Measurements from ENCODE around the gene METTL23. TPM values are rescaled to one million over a fixed set of nuclear protein-coding genes. Genes with fewer than 3 reads are reported as not detected.
A peak's percentile ranks its signal among the peaks of the same experiment; 100 is the strongest.

Gene METTL23
- total RNA-seq, 4 donors from 2014 or later = 13.8 to 32.5 (median 21.6) TPM

DNA sequence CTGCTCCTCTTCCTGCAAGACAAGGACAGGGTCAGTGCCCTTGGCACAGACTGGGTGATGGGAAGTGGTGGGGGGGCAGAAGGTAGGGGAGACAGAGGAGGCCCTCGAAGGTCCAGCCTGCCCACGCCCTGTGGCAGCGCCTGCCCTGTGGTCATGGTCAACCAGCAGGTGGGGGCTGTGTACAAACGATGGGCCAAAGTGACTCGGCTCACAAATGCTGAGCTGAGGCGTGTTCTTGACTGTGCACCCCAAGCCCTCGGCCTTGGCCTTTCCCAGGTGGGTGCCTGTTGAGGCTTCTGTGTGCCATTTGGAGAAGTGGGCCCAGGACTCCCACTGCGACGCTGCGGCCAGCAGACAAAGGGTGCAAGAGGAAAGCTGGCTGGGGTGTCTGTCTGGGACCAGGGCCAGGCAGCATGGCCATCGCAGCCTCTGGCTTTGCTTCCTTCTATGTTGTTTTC, 38.4 kb upstream of the METTL23 start:
- Histone ChIP-seq H3K4me1 (peaks cover 11 to 25% of the 10 kb centered on the region in 2 donors), H3K36me3 (no peaks in the 10 kb centered on the region), H3K27me3 (no peaks in the 10 kb centered on the region), H3K4me3 (no peak overlapping the region), H3K27ac (peak overlapping the region; percentile 83 to 90), H3K9me3 (no peaks in the 10 kb centered on the region)
- peak in 1 of 2 donors; percentile 49 for DNase-seq
- TF ChIP-seq, protein P1, sequence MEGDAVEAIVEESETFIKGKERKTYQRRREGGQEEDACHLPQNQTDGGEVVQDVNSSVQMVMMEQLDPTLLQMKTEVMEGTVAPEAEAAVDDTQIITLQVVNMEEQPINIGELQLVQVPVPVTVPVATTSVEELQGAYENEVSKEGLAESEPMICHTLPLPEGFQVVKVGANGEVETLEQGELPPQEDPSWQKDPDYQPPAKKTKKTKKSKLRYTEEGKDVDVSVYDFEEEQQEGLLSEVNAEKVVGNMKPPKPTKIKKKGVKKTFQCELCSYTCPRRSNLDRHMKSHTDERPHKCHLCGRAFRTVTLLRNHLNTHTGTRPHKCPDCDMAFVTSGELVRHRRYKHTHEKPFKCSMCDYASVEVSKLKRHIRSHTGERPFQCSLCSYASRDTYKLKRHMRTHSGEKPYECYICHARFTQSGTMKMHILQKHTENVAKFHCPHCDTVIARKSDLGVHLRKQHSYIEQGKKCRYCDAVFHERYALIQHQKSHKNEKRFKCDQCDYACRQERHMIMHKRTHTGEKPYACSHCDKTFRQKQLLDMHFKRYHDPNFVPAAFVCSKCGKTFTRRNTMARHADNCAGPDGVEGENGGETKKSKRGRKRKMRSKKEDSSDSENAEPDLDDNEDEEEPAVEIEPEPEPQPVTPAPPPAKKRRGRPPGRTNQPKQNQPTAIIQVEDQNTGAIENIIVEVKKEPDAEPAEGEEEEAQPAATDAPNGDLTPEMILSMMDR (IDR thresholded peaks at IDR 0.05) = peak in 1 of 4 experiments; percentile 35
- no peak for TF ChIP-seq POLR2A (IDR thresholded peaks at IDR 0.05)
- intact Hi-C loops (cut with DNase I; ENCODE audit: low total_unique reads) = no loop called here

DNA sequence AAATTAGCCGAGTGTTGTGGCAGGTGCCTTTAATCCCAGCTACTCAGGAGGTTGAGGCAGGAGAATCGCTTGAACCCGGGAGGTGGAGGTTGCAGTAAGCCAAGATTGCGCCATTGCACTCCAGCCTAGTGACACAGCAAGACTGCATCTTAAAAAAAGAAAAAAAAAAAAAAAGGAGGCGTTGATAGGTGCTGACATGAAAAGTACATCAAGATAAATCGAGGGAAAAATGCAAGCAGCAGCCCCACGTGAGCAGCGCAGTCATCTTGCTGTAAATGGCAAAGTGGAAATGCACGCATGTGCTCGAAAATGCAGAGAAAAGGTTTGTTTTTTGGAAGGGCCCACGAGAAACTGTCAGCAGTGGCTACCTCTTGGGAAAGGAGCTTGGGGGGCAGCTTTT, 36.8 kb upstream of the METTL23 start:
- intact Hi-C loops (cut with DNase I; ENCODE audit: low total_unique reads) = no loop called here
- Histone ChIP-seq H3K9me3 (no peaks in the 10 kb centered on the region), H3K4me3 (no peak overlapping the region), H3K4me1 (peaks cover 7 to 23% of the 10 kb centered on the region in 2 donors), H3K36me3 (no peaks in the 10 kb centered on the region), H3K27ac (peak overlapping the region; percentile 83 to 90), H3K27me3 (no peaks in the 10 kb centered on the region)
- TF ChIP-seq POLR2A (IDR thresholded peaks at IDR 0.05) = no peak
- TF ChIP-seq, protein P1 (IDR thresholded peaks at IDR 0.05) = no peak
- DNase-seq = no peak

DNA sequence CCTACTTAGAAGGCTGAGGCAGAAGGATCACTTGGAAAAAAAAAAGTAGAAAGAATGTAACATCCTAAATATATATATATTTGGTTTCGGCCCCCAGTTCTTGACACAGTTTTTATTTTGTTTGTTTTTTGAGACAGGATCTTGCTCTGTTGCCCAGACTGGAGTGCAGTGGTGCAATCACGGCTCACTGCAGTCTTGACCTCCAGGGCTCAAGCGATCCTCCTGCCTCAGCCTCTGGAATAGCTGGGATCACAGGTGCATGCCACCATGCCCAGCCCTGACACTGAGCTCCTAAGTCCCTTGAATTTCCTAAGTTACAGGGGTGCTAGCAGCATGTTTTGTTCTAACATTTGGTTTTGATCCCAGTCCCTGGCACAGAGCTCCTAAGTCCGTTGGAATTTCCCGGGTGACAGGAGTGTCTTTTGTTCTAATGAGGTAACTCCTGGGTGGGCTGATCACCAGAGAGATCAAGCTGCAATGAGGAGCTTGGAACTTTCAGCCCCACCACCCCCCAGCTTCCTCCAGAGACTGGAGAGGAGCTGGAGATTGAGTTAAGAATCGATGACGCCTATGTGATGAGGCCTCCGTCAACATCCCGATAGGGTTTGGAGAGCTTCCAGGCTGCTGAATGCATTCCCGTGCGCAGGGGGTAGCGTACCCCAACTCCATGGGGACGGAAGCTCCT, 35.9 kb upstream of the METTL23 start:
- H3K27me3 ChIP-seq = no peaks in the 10 kb centered on the region
- H3K9me3 ChIP-seq = no peaks in the 10 kb centered on the region
- no peak for DNase-seq
- no peaks in the 10 kb centered on the region for H3K36me3 ChIP-seq
- H3K4me3 ChIP-seq = no peak overlapping the region
- intact Hi-C loops (cut with DNase I; ENCODE audit: low total_unique reads) = no loop called here
- H3K27ac ChIP-seq = peak overlapping the region in 1 of 2 donors; percentile 34
- peaks cover 2 to 18% of the 10 kb centered on the region in 2 donors for H3K4me1 ChIP-seq
- TF ChIP-seq, protein P1 (IDR thresholded peaks at IDR 0.05) = no peak
- TF ChIP-seq POLR2A (IDR thresholded peaks at IDR 0.05) = no peak

GRCh38 chr17:76691379-76692191, 35.1 kb upstream of the METTL23 start:
- intact Hi-C loops (cut with DNase I; ENCODE audit: low total_unique reads) = no loop called here
- no peak for DNase-seq
- TF ChIP-seq, protein P1 (IDR thresholded peaks at IDR 0.05) = no peak
- no peak for TF ChIP-seq POLR2A (IDR thresholded peaks at IDR 0.05)
- Histone ChIP-seq H3K27me3 (no peaks in the 10 kb centered on the region), H3K9me3 (no peaks in the 10 kb centered on the region), H3K36me3 (no peaks in the 10 kb centered on the region), H3K4me3 (no peak overlapping the region), H3K4me1 (peaks cover 3 to 15% of the 10 kb centered on the region in 2 donors), H3K27ac (peak overlapping the region in 1 of 2 donors; percentile 34)
